ENCODE measurements around the gene IL1RAPL1. TPM values are rescaled to one million over a fixed set of nuclear protein-coding genes. Genes with fewer than 3 reads are reported as not detected.

Gene IL1RAPL1
- total RNA-seq, 4 donors from 2014 or later, result 0.24 to 6.2 TPM; not detected in 2

DNA sequence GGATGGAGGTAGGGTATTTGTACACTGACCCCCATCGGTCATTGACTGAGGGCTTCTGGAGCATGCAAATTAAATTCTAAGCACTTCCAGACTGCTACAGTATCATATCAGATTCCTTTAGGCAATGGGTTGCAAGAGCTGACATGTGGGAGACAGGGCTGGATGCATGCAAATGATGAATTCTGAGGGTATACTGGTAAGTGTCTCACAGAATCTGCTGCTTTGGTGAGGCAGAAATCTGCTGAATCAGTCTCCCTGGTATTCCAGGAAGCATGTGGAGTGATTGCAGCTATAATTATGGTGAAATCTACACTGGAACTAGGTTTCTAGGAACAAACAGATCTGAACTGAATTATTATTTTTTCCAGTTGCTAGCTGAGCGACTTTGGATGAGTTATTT is 943.3 kb downstream of the IL1RAPL1 start:
- no peak overlapping the region for H3K4me3 ChIP-seq
- H3K36me3 ChIP-seq, result no peaks in the 10 kb centered on the region
- no peaks in the 10 kb centered on the region for H3K27me3 ChIP-seq
- no peak overlapping the region for H3K27ac ChIP-seq
- DNase-seq, result no peak
- TF ChIP-seq, protein P1, sequence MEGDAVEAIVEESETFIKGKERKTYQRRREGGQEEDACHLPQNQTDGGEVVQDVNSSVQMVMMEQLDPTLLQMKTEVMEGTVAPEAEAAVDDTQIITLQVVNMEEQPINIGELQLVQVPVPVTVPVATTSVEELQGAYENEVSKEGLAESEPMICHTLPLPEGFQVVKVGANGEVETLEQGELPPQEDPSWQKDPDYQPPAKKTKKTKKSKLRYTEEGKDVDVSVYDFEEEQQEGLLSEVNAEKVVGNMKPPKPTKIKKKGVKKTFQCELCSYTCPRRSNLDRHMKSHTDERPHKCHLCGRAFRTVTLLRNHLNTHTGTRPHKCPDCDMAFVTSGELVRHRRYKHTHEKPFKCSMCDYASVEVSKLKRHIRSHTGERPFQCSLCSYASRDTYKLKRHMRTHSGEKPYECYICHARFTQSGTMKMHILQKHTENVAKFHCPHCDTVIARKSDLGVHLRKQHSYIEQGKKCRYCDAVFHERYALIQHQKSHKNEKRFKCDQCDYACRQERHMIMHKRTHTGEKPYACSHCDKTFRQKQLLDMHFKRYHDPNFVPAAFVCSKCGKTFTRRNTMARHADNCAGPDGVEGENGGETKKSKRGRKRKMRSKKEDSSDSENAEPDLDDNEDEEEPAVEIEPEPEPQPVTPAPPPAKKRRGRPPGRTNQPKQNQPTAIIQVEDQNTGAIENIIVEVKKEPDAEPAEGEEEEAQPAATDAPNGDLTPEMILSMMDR (IDR thresholded peaks at IDR 0.05), result no peak
- no peak for TF ChIP-seq POLR2A (IDR thresholded peaks at IDR 0.05)
- intact Hi-C loops (cut with DNase I; ENCODE audit: low total_unique reads), result no loop called here
- no peaks in the 10 kb centered on the region for H3K4me1 ChIP-seq
- H3K9me3 ChIP-seq, result no peaks in the 10 kb centered on the region

DNA sequence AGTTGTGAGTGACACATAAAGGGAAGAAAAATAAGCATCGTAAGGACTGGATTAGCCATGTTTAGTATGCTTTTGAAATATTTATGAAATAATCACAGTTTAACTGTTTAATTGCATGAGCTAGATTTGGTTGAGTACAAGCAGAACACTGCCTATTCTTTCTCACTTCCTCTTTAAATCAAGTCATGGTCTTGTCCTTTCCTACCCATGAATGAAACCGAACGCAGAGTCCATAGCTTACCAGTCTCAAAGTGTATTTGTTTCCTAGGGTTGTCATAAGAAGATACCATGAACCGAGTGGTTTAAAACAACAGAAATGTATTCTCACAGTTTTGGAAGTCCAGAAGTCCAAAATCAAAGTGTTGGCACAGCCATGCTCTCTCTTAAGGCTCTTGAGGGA is 944.1 kb downstream of the IL1RAPL1 start:
- no peaks in the 10 kb centered on the region for H3K4me1 ChIP-seq
- intact Hi-C loops (cut with DNase I; ENCODE audit: low total_unique reads), result no loop called here
- no peak overlapping the region for H3K4me3 ChIP-seq
- H3K9me3 ChIP-seq, result no peaks in the 10 kb centered on the region
- TF ChIP-seq, protein P1 (IDR thresholded peaks at IDR 0.05), result no peak
- no peaks in the 10 kb centered on the region for H3K36me3 ChIP-seq
- DNase-seq, result no peak
- no peak overlapping the region for H3K27ac ChIP-seq
- H3K27me3 ChIP-seq, result peaks cover 0 to 4% of the 10 kb centered on the region in 2 donors

DNA sequence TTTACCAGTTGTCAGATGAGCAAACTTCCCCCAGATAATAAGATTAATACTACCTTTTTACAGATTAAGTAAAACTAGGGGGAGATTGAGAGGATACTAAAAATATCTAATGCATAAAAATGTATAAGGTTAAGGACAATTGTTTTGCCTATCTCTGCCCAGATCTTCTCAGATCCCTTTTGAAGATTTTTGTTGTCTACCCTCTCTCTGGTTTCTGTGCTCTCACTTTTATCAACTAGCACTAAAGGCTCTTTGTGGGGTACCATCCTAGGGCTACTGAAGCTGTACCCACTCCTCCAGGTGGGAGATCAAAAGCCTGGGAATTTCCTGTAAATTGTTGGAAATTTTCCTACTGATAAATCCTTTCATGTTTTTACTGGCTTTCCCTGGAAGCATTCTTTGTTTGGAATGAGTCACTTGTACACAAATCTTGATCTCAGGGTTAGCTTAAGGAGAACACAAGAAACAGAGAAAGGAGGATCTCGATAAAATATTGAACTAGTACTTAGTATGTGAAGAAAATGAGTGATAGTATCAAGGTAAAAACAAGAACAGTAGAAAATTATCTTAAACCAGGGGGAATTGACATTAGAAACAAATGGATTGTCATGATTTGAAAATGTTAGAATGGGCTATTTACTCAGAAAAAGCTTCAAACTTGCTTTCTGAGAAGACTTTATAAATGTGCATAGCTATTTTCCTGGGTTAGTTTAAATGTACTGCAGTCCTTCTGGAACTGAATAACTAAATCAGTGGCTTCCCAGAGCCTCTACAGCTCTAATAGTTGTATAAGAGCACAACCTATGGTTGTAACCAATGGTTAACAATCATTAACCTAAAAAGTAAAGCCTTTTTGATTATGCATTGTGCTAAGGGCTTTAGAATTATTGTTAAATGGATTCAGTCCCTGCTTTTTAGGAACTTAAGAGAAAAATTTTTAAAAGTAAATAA is 948.2 kb downstream of the IL1RAPL1 start:
- H3K27me3 ChIP-seq, result peaks cover 0 to 14% of the 10 kb centered on the region in 2 donors
- DNase-seq, result no peak
- no peak overlapping the region for H3K27ac ChIP-seq
- no peaks in the 10 kb centered on the region for H3K36me3 ChIP-seq
- H3K9me3 ChIP-seq, result no peaks in the 10 kb centered on the region
- intact Hi-C loops (cut with DNase I; ENCODE audit: low total_unique reads), result no loop called here
- no peaks in the 10 kb centered on the region for H3K4me1 ChIP-seq
- TF ChIP-seq, protein P1 (IDR thresholded peaks at IDR 0.05), result no peak
- TF ChIP-seq POLR2A (IDR thresholded peaks at IDR 0.05), result no peak
- H3K4me3 ChIP-seq, result no peak overlapping the region

DNA sequence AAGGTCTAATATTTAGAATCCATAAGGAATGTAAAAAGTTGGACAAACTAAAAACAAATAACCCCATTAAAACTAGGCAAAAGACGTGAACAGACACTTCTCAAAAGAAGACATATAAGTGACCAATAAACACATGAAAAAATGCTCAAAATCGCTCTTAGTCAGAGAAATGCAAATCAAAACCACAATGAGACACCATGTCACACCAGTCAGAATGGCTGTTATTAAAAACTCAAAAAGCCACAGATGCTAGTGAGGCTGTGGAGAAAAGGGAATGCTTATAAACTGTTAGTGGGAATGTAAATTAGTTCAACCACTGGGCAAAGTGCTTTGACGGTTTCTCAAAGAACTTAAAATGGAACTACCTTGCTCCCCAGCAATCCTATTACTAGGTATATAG is 953.8 kb downstream of the IL1RAPL1 start:
- intact Hi-C loops (cut with DNase I; ENCODE audit: low total_unique reads), result no loop called here
- Histone ChIP-seq H3K4me1 (no peaks in the 10 kb centered on the region), H3K4me3 (no peak overlapping the region), H3K27ac (no peak overlapping the region), H3K9me3 (no peaks in the 10 kb centered on the region), H3K36me3 (no peaks in the 10 kb centered on the region), H3K27me3 (peaks cover 0 to 11% of the 10 kb centered on the region in 2 donors)
- TF ChIP-seq POLR2A (IDR thresholded peaks at IDR 0.05), result no peak
- TF ChIP-seq, protein P1 (IDR thresholded peaks at IDR 0.05), result no peak
- no peak for DNase-seq

DNA sequence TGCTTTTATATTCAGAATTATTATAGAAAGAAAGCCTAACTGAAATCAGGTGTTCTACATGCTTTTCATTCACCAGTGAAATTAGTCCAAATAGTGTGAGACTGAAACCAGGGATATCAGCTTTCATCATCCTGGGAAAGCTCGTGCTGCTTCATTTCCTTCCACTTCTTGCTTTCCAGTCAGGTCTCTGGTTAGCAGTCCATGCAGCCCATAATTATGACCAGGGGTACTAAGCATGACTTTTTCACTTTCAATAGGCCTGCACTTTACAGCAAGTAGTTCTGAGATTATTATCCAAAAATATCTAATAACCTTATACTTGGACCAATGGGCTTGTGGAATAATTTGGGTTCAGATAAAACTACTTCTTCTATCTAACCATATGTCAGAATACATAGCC is 954.9 kb downstream of the IL1RAPL1 start:
- no peak for DNase-seq
- Histone ChIP-seq H3K27me3 (peaks cover 0 to 5% of the 10 kb centered on the region in 2 donors), H3K4me3 (no peak overlapping the region), H3K27ac (no peak overlapping the region), H3K4me1 (no peaks in the 10 kb centered on the region), H3K36me3 (no peaks in the 10 kb centered on the region), H3K9me3 (no peaks in the 10 kb centered on the region)
- TF ChIP-seq, protein P1 (IDR thresholded peaks at IDR 0.05), result no peak
- TF ChIP-seq POLR2A (IDR thresholded peaks at IDR 0.05), result no peak
- intact Hi-C loops (cut with DNase I; ENCODE audit: low total_unique reads), result no loop called here
